HG03558 (cell line): ENCODE measurements around the gene TGDS.
"Not testable (repeated sequence)": the region's sequence is repeated elsewhere in the genome, so short reads cannot be mapped to it uniquely, and the experiment has no call there.

Experiments
- ATAC-seq: cut with Tn5 transposase; IDR thresholded peaks from one replicate; pipeline ENCODE4 v1.9.1; 2021; ENCODE audit warnings: moderate number of reproducible peaks; ENCODE audit not compliant: unreplicated experiment; ENCODE audit errors: extremely low read depth

TGDS gene

DNA sequence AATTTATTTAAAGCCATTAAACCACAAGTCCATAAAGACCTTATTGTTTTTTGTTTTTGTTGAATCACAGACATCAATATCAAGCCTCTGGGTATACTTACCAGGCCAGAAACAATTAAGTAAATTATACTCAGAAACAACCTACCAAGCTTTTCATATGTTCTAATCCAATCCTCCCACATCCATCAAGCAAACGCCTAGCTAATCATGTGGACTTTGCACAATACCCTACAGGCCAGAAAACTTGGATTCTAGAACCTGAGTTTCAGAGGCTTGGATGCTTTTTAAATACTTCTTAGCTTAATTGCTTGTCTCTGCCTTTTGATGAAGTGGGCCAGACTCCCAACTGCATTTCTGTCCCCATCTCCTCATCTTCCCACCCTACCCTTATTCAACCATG lies 39.9 kb downstream of the TGDS start:
- no peak for ATAC-seq

DNA sequence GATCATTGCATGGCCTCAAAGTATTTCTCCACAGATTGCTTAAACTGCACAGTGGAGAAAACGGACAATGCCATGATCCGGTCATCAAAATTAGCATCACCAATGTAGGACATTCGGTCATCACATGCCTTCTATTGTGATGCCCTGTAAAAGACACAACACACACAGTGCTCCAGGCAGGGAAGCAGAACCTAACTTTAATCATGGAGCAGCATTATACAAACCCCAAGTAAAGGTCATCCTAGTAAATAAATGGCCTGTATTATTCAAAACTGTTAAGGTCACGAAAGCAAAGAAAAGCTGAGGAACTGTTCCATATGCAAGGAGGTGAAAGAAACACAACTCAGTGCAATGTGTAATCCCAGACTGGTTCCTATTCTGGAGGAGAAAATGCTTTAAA lies 42.2 kb downstream of the TGDS start:
- no peak for ATAC-seq

DNA sequence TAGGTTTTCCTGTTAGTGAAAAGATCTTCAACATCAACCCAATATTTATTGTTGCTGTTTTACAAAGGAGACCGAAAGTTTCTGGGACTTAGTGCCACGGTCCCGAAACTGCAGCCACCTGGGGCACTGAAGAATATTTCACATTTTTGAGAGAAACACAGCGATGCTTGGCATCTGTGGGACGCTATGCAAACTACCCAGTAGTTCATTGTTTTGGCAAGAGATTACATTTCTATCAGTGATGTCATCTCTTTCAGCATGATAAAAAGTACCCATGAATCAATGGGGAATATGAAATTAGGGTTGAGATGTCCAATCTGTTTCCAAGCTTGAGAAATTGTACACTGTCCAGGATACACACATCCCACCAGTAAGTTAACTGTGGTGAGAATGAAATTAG lies 43.9 kb downstream of the TGDS start:
- ATAC-seq = no peak

DNA sequence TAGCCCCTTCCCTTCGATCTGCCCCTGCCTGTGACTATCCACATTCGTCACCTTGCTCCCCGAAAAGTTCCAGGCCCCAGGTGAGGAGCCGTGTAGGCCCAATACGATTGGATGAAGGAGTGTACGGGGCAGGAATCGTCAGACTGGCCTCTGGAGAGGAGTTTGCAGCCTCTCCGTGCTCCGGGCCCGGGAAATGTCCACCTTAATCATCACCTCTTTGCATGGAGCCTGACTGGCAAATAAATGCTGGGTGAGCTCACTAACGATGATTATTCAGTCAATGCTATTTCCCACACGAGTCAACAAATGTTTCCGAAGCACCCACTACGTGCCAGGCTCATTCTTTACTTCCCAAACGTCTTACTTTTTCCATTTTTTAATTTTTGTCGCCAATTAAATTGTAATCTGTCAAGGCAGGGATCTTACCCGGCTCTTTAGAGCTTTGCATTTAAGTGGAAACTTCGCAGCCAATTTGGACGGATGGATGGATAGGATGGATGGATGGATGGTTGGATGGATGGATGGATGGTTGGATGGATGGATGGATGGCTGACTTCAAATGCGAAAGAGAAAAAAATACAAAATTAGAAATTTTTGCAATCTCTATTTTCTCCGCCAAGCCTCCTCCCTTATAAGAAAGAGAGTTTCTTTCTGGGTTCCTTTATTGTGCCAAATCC lies 45.8 kb downstream of the TGDS start:
- no peak for ATAC-seq

DNA sequence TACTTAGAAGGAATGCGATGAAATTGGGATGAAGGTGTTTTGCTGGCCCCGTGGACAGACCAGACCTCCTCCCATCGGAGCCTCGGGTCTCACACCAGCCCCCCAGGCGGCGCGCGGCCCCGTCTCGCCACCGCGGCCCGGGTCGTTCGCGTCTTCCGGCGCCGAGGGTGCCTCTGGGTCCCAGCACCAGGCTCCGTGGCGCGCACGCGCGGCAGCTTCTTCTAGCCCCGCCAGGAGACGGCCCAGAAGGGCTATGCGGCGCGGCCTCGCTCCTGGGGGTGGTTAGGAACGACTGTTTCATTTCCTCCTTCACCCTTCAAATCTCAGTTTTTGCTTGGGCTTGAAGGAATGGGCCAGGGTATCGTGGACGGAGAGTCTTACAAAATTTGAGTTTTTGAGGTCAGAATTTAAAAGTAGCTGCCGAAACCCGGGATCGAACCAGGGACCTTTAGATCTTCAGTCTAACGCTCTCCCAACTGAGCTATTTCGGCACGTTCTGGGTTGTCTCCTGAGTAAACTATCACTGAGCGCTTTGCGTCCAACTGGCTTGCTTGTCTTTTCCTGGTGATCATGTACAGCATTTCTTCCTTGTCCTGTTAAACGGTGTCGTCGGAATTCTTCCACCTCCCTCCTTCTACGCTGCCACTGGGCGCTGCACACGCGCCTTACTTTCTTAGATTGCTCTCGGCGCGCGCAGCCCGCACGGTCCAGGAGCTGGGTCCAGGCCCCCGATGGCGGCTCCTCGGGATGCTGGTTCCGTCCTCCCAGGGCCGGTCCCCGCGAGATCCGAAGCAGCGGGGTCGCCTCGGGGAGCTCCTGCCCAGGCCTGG lies 46.5 kb downstream of the TGDS start:
- ATAC-seq = peak; percentile 85

DNA sequence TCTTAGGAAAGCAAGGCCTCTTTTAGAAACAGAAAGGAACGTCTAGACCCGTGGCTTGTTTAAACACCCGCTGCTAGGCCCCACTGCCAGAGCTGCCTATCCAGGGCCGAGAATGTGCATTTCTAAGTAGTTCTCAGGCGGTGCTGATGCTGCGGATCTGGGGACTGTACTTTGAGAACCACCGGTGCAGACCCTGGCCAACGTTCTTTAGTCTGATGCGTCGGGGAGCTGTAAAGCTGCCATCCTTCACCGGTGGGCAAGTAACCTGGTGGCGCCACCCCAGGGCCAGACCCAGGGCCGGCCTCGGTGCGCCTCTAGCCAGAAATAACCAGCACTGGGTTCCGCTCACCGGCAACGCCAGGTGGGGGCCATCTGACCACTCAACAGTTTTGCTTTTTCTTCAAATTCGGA lies 47.1 kb downstream of the TGDS start:
- peak; percentile 38 for ATAC-seq

DNA sequence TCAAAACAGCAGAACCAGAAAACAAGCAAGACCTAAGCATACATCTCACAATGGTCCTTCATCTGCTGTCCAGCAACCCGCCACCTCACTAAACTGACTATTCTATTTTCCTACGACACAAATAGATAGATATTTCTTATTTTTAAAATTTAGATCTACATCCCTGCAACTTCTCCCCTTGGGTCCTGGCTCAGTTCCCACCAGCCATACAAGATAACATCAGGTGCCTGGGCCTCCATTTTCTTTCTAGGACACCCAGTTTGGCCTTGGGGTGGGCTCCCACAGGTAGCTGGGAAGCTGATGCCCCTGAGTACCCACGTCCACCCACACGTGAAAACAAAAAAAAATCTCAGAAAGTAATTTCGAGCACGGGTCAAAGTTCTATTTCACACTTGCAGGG lies 47.6 kb downstream of the TGDS start:
- no peak for ATAC-seq

DNA sequence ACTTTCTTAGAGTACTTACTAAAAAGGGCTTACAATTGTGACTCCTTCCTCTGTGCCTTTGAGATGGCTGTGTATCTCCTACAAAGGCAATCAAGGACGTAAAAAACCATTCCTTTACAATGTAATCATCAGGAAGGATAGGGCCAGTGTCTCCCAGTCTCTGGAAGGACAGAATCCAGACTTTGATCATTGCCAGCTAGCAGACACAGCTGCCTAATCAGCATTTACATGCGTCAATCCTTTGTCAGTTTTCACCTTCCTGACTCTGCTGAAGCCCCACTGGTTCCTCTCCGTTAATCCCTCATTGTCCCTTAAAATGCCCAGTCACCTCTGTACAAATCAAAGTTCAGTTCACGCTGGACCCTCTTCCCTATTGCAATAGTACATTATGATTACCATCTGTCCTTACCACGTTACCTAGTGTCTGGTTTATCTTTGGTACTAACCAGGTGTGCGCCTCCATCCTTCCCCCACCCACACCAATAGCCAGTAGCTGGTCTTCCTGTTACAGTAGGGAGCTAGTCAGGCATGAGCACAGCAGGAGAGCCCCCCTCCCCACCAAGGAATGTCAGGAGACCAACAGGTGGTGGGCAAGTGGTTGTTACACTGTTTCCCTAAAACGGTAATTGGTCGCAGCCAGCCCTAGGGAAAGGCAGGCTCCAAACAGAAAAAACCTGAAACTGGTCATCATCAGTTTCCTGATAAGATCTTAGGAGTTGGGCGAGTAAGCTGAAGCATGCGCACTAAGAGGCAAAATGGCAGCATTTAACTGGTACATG lies 49.7 kb downstream of the TGDS start:
- no peak for ATAC-seq

DNA sequence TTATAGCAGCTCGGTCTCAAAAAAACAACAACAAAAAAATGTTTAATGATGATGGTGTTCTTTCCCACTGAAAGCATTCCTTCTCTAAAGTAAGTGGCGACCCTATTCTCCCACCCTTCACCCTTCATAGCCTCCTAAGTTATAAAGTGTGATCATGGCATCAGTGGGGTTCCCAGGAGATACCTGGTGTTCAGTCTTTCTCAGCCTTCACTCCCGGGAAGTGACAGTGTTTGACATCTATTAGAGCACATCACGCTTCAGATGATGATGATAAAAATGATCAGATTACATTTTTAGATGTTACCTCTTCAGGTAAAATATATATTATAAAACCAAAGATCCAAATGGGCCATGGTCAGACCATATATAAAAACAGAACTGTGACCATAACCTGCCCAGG lies 51.0 kb downstream of the TGDS start:
- ATAC-seq = no peak

DNA sequence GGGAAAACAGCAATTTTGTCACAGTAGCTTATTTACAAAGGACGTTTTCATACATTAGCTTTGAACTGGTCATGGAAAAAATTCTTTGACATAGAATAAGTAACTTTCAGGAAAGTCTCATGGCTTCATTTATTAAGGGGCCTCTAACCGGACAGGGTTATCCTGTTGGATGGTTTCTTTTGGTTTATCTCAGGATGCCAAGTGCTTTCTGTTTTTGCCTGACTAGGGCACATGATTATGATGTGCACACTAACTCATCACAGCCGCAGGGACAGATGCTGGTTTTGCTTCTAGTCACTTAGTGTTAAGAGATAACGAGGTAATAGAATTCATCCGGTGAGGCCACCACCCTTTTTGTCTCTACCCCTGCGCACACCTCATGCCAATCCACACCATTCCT lies 53.0 kb downstream of the TGDS start:
- no peak for ATAC-seq

DNA sequence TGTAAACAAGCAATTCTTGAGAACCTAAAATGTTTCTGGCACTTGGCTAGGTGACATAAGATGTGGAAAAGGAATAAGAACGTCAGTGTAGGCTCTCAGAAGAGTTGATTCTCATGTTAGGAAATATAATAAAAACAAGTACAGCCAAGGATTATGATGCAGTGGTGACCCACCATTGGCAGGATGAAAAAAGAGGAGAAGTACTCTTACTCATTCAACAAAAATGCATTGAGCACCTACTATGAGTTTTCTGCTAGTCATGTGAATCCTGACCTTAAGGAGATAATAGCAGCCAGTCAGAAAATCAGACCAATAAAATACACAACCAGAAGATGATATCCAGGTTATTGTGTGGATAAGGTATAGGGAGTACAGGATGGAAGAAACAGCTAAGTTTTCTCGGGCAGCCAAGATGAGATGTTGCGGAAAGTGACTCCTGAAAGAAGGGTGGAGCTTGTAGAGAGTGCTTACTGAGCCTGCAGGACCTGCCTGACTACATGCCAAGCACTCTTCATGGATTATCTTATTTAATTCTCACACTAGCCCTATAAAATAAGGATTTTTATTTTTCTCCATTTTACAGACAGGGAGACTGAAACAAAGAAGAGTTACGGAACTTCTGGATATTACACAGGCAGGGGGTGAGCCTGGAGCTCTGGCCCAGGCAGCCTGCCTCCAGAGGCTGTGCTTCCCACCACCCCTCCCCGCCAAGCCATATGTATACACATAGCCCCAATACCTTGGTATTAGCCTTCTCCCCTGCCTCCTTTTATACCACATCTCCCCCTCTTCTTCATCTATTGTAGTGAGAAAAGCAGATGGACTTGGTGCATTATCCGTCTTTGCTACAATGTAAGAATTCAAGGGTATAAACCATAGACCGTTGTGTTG lies 58.0 kb downstream of the TGDS start:
- no peak for ATAC-seq

DNA sequence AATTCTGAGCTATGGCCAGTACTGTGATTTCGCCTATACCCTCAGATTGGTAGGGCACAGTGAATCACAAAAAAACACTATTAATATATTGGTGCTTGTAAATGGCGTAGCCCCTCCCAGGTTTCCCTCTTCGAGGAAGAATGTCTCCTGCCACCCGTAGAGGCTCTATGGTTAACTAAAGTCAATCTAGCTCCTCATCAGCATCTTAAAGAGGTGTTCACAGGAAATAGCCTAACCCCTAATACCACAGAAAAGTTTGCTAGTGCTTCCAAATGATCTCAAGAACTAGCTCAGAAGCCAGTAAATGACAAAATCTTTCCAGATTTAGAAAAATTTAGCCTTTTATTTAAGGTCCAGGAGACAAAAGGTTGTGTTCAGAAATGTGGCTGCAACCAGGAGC lies 60.2 kb downstream of the TGDS start:
- no peak for ATAC-seq

DNA sequence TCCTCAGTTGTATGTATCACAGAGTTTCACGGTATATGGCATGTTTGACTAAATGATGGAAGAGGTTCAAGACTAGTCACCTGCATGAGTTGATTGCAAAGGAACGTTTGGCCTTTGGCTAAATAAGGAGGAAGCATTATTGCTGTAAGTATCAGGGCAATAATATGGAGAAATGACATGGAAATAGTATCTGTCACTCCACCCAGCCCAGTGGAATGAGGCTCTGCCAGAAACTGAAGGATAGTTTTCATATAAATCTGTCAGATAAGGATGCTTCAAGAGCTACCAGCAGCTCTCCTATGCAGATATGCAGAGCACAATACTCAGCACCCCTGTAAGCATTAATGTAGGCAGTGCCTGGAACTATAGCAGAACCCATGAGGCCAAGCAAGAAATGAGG lies 60.7 kb downstream of the TGDS start:
- no peak for ATAC-seq

DNA sequence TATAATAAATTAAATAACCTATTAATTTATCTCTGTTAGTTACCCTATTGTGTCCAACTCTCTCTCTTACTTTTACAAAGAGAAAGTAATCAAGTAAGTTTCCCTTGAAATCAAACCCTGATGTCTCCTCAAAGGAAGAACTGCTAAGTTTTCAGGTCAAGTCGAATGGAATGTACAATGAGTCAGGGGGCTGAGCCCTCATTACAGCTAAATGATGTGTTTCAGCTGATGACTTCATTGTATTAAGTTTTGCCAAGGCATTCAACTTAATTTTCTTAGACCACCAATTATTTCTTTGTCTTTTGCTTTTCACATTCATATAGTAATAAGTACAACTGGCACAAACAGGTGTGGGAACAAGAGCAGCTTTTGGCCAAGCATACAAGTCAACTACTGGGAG lies 61.8 kb downstream of the TGDS start:
- ATAC-seq = no peak

DNA sequence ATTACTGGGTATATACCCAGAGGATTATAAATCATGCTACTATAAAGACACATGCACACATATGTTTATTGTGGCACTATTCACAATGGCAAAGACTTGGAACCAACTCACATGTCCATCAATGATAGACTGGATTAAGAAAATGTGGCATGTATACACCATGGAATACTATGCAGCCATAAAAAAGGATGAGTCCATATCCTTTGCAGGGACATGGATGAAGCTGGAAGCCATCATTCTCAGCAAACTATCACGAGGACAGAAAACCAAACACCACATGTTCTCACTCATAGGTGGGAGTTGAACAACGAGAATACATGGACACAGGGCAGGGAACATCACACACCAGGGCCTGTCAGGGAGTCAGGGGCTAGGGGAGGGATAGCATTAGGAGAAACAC lies 63.7 kb downstream of the TGDS start:
- not testable (repeated sequence) for ATAC-seq

DNA sequence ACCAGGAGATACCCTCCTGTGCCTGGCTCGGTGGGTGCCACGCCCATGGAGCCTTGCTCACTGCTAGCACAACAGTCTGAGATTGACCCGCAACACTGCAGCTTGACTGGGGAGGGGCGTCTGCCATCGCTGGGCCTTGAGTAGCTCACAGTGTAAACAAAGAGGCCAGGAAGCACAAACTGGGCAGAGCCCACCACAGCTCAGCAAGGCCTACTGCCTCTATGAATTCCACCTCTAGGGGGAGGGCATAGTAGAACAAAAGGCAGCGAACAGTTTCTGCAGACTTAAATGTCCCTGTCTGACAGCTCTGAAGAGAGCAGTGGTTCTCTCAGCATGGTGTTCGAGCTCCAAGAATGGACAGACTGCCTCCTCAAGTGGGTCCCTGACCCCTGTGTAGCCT lies 69.0 kb downstream of the TGDS start:
- ATAC-seq = not testable (repeated sequence)

DNA sequence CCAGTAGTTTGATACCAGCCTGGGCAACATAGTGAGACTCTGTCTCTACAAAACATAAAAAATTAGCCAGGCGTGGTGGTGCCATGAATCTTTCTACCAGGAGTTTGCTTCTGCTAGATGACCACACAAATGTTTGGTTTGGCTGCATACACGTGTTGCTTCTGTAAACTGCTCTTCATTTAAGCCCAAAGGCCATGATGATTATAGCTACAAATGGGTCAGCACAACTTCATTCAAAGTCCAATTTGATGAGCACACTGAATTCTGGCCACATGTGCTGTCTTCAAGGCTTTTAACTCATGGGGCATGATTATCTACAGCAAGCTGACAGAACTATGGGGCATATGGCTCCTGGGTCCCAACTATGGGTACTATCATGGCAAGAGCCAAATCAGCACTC lies 70.2 kb downstream of the TGDS start:
- ATAC-seq = no peak

DNA sequence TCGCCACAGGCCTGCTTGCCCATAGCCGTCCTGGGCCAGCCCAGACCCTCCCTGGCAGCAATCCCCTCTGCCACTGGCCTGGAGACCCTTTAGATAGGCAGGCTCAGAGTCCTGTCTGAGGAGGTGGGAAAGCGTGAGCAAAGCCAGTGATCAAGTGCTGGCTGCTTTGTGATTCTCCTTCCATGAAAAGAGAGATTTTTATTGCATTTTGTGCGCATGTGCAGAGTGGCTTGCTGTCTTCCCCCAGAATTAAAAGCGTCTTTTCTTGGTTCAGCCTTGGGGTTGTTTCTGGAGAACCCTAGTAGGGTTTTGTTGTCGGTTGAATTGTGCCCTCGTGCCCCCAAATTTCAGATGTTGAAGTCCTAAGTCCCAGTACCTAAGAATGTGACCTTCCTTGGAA lies 71.5 kb downstream of the TGDS start:
- ATAC-seq = no peak
